ENCODE measurements around the gene PHACTR2.

The PHACTR2 gene

DNA sequence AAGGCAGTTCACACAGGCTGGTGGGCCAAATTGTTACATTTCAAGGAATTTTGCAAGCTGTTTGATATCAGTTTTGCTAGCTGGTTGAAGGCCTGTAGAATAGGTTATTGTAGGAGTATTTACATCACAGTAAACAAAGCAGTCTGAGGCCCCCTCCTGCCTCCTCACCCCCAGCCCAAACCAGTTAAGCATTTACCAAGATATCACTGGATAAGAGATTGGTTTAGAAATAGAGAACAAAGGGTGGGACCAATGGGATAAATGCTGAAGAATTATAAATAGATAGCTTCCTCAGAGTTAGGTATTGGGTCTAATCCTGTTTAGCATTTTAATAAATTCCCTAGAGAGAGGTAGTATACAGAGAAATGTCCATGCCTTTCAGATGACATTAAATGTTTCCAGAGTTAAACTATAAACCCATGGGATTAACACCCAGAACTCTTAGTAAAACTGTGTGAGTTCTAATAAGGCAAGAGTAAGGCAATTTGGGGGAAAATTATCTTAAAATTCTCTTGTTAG is 2.3 kb upstream of the PHACTR2 start:
- DNase-seq (ENCODE audit: low read depth in 2 of 2), result no peak

DNA sequence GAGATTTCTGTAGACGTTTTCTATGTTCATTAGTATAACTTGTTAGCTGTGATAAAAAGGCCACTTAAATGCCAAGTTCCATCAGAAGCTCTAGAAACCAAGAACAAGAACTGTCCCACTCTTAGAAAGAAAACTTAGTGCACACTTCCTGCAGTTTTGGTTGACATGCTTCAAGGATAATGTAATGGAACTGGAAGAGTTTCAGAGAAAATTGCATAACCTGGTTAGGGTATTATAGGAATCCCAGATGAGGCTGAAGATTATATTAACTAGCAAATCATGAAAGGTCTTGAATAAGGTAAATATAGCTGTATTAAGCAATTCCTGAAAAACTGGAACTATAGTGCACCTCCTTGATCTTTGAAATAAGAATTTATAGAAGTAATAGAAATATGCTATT is 1.8 kb upstream of the PHACTR2 start:
- DNase-seq (ENCODE audit: low read depth in 2 of 2), result no peak

DNA sequence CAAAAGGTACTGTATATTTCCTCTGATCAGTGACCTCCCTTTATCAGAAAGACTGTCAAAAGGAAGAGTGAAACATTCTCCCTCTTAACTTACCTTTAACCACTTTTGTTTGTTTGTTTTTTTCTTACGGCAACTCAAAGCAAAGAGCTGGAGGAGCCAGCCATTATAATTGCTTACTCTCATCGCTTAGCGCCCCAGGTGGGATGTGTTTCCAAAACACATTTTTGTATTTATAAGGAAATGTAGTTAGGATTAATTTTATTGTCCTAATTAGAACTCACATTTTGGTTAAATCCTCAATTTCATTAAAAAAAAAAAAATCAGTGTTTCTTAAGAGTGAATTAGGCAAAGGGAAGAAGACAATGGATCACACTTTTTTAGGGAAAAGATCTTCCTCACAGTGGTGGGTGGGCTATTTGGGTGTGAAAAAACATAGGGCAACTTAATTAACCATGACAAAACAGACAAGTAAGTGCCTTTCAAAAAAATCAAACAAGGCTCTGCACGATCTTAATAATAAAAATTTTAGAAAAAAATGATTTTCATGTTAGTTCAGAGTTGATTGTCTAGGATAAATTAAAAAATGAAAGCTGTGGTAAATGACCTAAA is 1.2 kb upstream of the PHACTR2 start:
- DNase-seq (ENCODE audit: low read depth in 2 of 2), result no peak

DNA sequence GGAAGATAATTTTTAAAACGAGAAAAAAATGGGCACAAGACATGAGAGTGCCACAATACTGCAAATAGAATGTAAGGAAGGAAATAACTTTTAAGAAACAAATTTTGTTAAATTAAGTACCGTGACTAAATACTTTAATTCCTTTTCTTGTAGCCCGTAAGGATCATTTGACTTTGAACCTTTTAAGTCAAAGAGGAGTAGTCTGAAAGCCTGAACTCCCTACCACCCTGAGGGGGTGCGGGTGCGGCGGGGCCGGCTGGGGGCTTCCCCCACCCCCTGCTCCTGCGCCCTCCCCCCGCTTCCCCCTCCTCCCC is 231 bp upstream of the PHACTR2 start:
- DNase-seq (ENCODE audit: low read depth in 2 of 2), result no peak

DNA sequence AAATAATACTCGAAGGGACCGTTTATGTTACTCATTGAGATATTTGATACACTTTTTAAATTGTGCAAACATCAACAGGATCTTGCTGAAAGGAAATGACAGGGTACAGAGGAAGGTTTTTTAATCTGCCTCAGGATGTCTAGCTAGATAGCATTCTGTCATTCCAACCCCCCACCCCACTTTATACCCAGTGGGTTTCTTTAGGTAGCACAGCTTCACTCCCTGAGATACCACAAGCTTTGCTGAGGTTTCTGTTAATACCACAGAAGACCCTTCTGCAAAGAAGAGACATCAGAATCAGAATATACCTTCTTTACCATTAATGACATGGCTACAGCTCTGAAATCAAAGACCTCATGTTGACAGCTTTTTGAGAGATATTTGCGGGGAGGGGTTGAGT is 1.3 kb downstream of the PHACTR2 start:
- no peak for DNase-seq (ENCODE audit: low read depth in 2 of 2)

DNA sequence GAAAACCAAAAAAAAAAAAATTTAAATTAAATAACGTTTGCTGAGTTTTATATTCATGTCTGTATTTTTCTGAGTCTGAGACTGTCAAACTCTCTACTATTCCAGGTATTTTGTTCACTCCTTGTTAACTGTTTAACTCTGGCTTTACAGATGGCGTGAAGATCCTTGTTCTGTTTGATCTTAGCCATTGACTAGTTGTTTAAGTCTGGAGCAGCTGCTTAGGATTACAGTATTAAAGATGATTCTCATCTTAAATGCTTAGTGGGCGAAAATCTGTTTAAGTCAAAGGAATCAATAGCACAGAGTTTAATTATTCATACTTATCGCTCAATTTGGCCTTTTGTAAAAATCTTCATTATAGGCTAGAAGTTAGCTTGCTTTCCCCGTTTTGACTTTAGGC is 2.4 kb downstream of the PHACTR2 start:
- no peak for DNase-seq (ENCODE audit: low read depth in 2 of 2)

DNA sequence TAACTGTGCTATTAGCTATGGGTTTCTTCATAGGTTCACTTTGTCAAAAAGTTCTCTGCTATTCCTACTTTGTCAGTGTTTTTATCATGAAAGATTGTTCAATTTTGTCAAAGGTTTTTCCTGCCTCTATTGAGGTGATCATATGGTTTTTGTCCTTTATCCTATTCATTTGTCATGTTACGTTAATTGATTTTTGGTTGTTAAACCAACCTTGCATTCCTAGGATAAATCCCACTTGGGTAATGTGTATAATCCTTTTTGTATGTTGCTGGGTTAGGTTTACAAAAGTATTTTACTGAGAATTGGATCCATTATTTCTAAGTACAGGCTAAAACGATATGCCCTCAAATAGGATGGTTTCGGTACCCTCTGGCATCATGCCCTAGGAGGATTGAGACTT is 5.0 kb downstream of the PHACTR2 start:
- DNase-seq (ENCODE audit: low read depth in 2 of 2), result no peak

DNA sequence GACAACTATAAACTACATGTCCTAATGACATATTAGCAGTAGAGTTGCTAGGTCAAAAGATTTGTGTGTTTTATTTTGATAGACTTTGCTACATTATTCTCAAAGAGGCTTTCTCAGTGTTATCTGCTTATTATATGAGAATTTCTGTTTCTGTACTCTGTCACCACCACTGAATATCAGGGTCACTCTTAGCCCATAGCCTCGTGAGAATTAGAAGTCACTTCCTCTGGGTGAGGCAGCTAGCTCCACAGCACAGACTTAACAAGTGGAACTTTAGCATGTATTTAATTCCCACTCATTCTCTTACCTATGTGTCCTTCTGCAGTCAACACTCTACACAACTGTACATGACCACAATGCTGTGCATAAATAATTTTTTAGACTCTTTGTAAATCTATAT is 6.7 kb downstream of the PHACTR2 start:
- no peak for DNase-seq (ENCODE audit: low read depth in 2 of 2)

DNA sequence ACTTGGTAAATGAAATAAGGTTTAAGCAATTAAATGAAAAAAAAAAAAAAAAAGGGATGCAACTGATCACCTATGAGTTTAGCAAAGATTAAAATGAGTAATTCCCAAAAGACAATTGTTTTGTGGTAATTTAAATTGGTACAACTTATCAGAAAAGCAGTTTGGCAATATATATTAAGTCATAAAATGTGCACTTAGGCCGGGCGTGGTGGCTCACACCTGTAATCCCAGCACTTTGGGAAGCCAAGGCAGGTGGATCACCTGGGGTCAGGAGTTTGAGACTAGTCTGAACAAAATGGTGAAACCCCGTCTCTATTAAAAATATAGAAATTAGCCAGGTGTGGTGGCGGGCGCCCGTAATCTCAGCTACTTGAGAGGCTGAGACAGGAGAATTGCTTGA is 7.9 kb downstream of the PHACTR2 start:
- no peak for DNase-seq (ENCODE audit: low read depth in 2 of 2)

DNA sequence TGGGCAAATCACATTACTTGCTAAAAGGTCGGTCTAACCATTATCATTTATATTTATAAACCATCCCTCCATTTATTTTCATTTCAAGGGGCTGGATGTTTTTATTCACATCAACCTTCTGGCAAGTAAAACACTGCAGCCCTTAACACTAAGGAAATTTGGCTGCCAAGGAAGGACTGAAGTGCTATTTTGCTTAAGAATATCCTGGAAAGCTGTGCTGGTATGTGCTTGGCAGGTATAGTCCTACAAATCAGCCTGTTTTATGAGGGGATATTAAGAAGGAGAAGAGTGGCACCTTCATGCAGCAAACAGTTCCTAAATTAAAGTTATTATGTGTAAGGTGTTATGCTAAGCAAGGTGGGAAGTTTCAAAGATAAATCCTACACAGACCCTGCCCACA is 9.8 kb downstream of the PHACTR2 start:
- DNase-seq (ENCODE audit: low read depth in 2 of 2), result no peak

DNA sequence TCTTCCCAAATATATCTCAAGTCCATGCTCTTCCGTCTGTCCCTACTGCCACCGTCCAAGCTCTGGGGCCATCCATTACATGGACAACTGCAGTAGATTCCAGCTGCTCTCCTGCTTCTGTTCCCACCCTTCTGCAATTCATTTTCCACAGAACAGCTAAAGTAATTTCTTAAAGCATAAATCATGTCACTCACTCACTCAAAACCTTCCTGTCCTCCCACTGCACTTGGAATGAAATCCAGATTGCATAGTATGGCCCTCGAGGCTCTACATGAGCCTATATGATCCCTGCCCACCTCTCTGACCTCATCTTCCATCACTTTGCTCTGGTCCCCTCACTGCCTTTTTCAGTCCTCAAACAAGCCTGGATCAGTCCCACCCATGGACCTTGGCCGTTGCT is 10.9 kb downstream of the PHACTR2 start:
- DNase-seq (ENCODE audit: low read depth in 2 of 2), result no peak

DNA sequence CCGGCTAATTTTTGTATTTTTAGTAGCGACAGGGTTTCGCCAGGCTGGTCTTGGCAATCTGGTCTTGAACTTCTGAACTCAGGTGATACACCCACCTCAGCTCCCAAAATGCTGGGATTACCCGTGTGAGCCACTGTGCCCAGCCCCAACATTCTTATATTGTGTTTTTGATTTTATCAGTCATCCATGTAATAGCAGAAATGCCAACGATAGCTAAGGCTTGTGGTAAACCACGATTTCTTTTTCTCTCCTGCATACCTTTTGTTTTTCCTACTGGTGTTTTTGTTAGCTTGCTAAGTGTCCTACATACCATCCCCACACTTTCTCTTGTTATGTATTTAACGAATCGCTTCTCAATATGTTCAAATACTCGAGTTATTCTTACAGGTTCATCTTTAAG is 12.1 kb downstream of the PHACTR2 start:
- no peak for DNase-seq (ENCODE audit: low read depth in 2 of 2)

DNA sequence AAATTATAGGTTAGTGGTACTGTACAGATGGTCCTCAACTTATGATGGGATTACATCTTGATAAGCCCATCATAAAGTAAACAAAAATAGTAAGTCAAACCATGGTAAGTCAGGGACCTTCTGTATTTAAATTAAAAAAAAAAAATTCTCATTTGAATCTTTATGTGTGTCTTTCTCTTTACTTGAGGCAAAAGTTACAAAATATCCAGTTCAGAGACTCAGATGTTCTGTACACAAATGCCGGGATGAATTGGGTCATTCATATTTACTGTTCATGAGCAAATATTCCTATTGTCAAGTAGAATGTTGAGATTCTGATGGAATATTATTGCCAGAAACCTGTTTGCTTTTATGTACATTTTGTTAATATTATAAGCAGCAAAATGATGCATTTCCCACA is 13.4 kb downstream of the PHACTR2 start:
- no peak for DNase-seq (ENCODE audit: low read depth in 2 of 2)

DNA sequence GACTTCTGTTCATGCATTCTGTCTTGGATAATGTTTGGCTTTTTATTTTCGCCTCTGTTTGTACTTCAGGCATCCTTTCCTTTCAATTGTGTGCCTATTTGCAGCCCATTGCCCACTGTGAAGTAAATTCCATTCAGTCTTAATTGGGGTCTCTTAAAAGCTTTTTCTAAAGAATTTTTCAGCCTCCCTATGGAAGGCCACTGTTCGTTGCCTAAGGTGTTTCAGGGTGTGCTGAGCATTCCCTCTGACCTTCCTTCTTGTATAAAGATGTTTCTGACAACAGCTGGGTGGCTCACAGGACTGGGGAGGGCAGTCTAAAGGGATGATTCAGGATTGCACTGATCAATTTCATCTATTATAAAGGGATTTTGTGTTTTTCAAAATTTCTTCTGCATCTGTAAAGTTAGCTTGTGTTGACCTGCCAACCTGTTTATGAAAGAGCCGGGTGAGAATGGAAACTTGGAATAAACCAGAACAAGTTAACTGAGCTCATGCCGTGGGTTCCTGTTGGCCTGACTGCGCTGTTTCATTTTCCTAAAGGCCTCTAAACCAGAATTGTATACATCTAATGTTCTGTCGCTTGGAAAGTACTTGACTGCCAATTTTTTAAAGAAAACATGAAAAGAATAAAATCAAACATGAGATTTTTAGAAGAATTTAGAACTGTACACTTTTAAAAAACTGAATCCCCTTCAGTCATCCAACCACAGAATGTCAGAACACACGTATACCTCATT is 14.3 kb downstream of the PHACTR2 start:
- no peak for DNase-seq (ENCODE audit: low read depth in 2 of 2)

DNA sequence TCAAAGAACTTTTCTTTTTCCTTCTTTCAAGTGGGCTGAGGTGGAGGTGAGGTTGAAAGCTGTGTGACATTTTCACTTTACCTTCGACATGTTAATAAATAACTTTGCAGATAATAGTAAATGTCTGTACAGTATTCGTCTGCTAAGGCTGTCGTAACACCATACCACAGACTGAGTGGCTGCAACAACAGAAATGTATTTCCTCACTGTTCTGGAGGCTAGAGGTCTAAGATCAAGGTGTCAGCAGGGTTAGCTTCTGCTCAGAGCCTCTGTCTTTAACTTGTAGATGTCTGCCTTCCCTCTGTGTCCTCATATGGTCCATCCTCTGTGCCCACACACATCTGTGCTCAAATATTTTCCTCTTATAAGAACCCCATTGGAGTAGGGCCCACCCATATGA is 14.9 kb downstream of the PHACTR2 start:
- no peak for DNase-seq (ENCODE audit: low read depth in 2 of 2)

DNA sequence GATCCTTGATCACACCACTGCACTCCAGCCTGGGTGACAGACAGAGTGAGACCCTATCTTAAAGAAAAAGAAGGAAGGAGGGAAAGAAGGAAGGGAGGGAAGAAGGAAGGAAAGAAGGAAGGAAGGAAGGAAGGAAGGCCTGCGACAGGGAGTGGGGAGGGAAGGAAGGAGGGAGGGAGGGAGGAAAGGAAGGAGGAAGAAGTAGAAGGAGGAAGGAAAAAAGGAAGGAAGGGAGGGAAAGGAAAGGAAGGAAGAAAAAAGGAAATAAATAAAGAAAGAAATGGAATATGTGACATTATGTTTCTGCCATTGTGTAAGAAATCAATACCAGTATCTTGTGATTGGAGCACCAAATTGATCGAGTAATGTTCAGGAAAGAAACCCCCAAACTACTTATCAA is 16.2 kb downstream of the PHACTR2 start:
- no peak for DNase-seq (ENCODE audit: low read depth in 2 of 2)

DNA sequence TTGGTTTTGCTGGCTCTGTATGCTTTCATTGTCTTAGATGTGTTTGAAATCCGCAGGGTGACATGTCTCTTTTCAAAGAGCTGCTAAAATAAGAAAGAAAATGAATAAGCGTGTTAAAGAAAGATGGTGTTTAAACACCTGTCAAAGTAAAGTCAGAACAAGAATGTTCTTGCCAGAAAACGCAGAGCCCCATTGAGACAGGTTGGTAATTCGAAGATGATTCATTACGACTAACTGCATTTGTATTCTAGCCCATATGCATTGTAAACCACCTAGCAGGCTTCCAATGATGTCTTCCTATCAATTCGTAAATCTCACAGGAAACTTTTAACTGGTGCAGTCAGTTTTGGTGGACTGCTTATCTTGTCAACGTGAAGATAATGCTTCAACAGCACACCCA is 16.8 kb downstream of the PHACTR2 start:
- no peak for DNase-seq (ENCODE audit: low read depth in 2 of 2)

DNA sequence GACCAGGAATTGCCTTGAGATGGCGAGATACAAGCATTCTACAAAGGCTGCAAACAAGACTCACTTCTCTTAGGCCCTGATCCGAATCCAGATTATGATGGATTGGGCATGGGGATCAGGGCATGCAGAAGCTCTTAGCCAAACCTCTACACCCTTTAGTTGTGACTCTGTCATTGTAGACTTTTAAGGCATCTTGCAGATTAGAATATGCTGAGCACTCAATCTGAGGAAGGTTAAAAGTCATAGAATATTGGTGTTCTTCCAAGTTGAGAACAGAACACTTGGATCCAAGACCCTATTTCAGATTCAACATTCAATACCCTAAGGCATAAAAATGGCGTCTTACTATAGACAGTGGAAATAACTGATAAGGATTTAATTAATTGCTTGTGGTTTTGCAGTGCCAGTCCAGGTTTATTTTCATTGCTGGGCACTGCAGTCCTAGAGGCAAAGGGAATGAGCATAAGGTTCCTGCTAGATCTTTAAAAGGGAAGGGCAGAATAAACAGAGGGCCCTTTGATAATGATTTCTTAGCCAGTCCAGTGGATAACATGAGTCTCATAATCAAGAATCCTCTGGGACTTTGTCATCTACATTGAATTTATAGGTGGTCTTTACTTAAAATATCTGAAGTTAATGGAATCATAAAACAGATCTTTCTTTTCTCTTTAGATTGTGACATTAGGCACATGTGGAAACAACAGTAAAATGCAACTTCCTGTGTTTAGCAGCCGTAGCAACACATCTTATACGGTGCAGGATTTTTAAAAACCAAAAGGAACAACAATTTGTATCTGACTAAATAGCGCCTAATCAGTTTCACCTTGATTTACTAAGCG is 17.6 kb downstream of the PHACTR2 start:
- no peak for DNase-seq (ENCODE audit: low read depth in 2 of 2)

DNA sequence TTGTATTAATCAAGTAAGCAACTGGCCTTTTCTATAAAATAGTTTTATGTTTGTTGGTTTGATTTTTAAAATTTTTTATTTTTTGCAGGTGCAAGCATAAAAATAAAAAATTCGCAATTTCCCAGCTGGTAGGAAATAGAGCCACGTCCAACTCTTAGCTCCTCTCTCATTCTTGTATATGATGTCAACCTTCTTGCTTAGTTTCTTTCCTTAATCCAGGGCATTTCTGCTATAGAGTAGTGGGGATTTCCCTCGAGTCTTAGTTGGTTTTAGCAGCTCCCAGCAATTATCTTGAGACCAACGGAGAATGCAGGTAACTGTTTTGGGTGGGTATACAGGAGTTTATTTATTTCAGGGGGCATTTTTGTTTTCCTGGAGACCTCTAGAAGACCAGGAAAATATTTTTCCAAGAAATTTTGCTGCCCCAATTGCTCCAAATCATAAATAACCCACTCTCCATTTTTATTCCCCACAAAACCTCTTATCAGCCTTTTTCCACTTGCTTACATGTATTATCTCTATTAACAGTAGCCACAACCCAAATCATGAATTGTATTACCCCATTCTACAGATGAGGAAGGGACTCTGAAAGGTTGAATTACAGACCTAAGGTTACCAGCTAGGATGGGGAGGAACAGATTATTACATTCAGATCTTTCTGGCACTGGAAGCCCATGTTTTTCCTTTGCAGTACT is 18.4 kb downstream of the PHACTR2 start:
- DNase-seq (ENCODE audit: low read depth in 2 of 2), result no peak

DNA sequence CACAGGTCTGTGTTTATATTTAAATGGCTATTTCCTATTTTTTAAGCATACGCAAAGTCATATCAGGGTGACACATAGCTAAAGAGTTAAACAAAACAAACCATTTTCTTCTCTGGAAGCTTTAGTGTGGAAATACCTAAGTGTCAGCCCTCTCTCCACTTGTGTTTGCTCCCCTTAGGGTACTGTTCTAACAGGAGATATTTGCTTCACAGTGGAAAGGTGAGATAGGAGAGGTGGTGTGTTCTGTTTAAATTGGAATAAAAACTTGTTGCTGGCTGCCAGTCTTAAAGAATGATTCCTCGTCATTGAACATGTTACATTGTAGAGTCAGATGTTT is 18.9 kb downstream of the PHACTR2 start:
- DNase-seq (ENCODE audit: low read depth in 2 of 2), result no peak

DNA sequence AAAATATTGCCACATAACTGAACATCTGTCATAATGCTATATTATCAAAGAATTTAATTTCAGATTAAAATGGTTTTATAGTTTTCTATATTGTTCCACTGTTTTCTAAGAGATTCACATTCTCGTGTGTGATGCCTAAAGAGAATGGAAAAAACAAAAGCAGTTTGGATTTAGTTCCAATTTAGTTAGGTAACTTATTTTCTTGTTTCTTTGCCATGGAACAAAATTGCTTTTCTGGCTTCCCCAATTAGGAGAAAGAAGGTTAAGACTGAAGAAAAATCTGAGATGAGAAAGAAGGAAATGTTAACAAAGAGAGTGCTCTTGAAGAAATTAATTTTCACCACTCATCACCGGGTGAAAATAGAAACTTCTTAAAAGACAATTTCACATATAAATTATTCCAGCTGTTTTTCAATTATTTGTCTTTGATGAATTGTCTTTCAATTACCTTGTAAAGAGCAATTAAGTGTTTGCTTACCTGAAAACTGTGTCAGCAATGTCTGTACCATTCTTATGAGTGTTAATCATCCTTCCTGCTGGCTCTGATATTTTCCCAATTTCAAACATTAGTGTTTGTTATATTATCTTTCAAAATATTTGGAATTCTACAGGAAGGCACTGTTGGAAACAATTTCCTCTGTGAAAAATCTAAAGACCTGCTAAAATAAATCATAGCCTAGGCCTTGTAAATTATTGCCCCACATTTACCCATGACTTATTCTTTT is 19.5 kb downstream of the PHACTR2 start:
- DNase-seq (ENCODE audit: low read depth in 2 of 2), result no peak

DNA sequence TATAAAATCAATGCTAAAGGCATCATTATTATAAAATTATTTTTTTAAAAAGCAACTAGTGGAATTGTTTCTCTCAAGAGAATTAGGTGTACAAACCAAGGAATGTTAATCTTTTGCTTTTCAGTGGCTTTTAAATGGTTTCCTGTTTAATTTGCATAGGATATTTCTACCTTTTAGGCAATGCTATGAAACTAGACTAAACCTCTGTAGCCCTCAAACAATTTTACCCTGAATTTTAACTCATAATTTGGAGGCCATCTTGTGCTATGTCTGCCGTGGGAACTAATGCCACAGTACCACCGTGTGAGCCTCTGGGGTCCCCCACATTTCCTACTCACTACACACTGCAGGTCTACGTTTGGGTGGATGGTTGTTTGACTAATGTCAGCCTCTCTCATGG is 20.6 kb downstream of the PHACTR2 start:
- DNase-seq (ENCODE audit: low read depth in 2 of 2), result no peak

Measured in stimulated activated CD8-positive, alpha-beta memory T cell treated with anti-CD3 and anti-CD28 coated beads, Interleukin-7, amount 100 ng/mL, for 4 hours (primary cell).